Aorta (tissue), 5 donors: ENCODE results near the gene ZNF697. TPM values are rescaled to one million over a fixed set of nuclear protein-coding genes. Genes with fewer than 3 reads are reported as not detected.
"Not testable (repeated sequence)": the region's sequence is repeated elsewhere in the genome, so short reads cannot be mapped to it uniquely, and the experiment has no call there.

ENCODE experiments used
- ATAC-seq: fragments of 200-7000 bp; cut with Tn5 transposase; one replicate; pipeline ENCODE4 v1.9.1; 2022; ENCODE audit warnings: moderate library complexity; ENCODE audit not compliant: low FRiP score
- DNase-seq, 2 donors: peaks; one replicate each; pipeline ENCODE4 v3.0.0-alpha.2; 2020
- H3K27ac ChIP-seq, 2 donors: one replicate each; pipeline ENCODE4 v1.5.1; 2013; ENCODE audit warnings: low read length in 2 of 2, mild to moderate bottlenecking in 2 of 2, moderate library complexity in 2 of 2, control low read depth in 1 of 2, inconsistent platforms in 1 of 2, low read depth in 1 of 2
- H3K27me3 ChIP-seq, 2 donors: one replicate each; pipeline ENCODE4 v1.6.1; 2013; ENCODE audit warnings: control low read depth in 1 of 2, low read length in 1 of 2, mild to moderate bottlenecking in 1 of 2, moderate library complexity in 1 of 2; ENCODE audit not compliant: insufficient read depth in 2 of 2, control insufficient read depth in 1 of 2
- H3K36me3 ChIP-seq, 2 donors: one replicate each; pipeline ENCODE4 v1.6.1; 2013; ENCODE audit warnings: control low read depth in 1 of 2, low read length in 1 of 2, mild to moderate bottlenecking in 1 of 2; ENCODE audit not compliant: insufficient read depth in 2 of 2, control insufficient read depth in 1 of 2
- H3K4me1 ChIP-seq, 2 donors: one replicate each; pipeline ENCODE4 v1.6.1; 2013; ENCODE audit warnings: low read length in 2 of 2, control low read depth in 1 of 2, mild to moderate bottlenecking in 1 of 2, moderate library complexity in 1 of 2; ENCODE audit not compliant: insufficient read depth in 2 of 2, control insufficient read depth in 1 of 2
- H3K4me3 ChIP-seq, 2 donors: one replicate each; pipeline ENCODE4 v1.5.1; 2013; ENCODE audit warnings: low read length in 2 of 2, control low read depth in 1 of 2, mild to moderate bottlenecking in 1 of 2
- H3K9me3 ChIP-seq: one replicate; pipeline ENCODE4 v1.6.1; 2013; ENCODE audit warnings: mild to moderate bottlenecking, low read length; ENCODE audit not compliant: control insufficient read depth
- WGBS, 2 donors: extraction: QIAGEN DNeasy Blood & Tissue Kit; methylation state at CpG; one replicate each; pipeline ENCODE4 v1.1.7; 2013; 5-methylcytosine and 5-hydroxymethylcytosine counted together
- intact Hi-C, 2 donors: fragments of 100-400 bp; cut with DNase I; formaldehyde crosslinking; loops; one replicate each; pipeline versions ENCODE4 v1.14.2 to v1.15.0; 2022
- polyA plus RNA-seq, 2 donors: library from polyadenylated mRNA; stranded (reverse); fragments of 200-250 nt; gene quantifications; one replicate each; pipeline ENCODE4 v1.2.3, GENCODE V29; 2013
- total RNA-seq, 2 donors: library from RNA; stranded (reverse); fragmentation: NEBNext Ultra II Directional; extraction: Animal tissue kit (Norgen Biotek cat#: 25700); gene quantifications; one replicate each; pipeline ENCODE4 v1.2.1, GENCODE V29; 2021
- donor health status: healthy with polysubstance abuse.
- donor health status: Bipolar disorder and iron deficiency.
- donor health status: DM: no; HTN: no; CAD: no.
- donor health status: DM: no; HTN: no; CAD: no.
- donor health status: DM: yes; HTN: yes; CAD: no.

Gene ZNF697
- total and polyA plus RNA-seq, 4 donors = 0.63 to 6.0 (median 3.2) TPM

DNA sequence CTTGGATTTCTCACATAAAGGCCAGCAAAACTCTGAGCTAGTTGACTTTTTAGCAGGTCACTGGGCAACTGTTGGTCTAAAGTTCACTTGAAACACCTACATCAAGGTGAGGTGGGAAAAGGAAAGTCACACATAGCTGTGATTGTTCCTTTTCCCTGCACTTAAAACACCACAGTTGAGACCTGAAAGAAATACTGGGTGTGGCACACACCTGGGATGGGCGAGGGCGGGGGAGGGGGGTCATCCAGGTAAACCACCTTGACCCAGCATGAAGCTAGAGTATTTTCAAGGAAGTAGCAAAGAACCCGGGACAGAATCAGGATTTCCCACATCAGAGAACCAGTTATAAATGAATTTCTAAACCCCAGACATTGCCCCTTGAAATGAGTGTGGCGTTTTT, 26.4 kb downstream of the ZNF697 start:
- H3K36me3 ChIP-seq = peaks cover 0 to 8% of the 10 kb centered on the region in 2 donors
- no peak overlapping the region for H3K4me3 ChIP-seq
- no peaks in the 10 kb centered on the region for H3K27me3 ChIP-seq
- no peak overlapping the region for H3K27ac ChIP-seq
- intact Hi-C loops = no loop called here
- H3K9me3 ChIP-seq = no peaks in the 10 kb centered on the region
- WGBS, 2 donors = 85 to 89% methylated on average over 4 of the region's 4 CpGs
- peaks cover 0 to 3% of the 10 kb centered on the region in 2 donors for H3K4me1 ChIP-seq
- DNase-seq (no peak), ATAC-seq (no peak)

DNA sequence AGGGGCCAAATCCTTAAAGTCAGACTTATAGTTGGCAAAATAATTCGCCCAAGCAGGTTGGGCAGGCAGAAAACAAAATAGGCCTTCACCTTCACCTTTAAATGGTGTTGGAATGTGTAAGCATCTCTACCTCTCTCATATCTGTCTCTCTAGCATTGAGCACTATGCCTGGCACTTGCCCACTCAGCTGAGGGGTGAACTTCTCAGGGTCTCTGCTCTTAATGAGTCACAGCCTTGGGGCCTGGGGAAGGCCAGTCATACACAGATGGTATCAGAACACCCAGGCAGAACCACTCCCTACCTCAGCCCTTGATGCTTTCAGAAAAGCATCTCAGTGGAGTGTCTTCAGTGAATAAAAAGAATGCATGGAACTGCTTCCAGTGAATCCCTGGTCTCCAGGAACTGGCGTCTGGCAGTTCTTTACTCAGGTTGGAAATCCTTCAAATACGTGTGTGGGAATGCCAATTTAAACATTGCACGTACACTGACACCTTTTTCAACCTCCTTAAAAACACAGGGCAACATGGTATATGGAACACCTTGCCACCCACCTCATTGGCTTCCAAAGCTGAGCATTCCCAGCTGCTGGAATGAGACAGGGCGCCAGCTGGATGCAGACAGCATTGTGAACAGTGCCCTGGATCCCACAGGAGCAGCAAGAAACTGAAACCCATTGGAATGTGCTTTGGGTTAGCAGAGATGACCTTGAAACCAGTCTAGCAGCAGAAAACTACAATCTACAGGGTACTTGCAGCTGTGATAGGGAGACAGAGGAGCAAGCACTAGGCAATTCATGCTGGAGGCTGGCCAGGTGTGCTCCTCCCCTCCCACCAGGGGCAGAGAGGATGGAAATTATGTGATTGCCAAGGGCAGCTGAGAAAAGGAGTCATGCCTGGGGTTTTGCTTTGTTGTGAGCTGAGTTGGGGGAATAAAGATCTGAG, 30.0 kb downstream of the ZNF697 start:
- H3K36me3 ChIP-seq = peaks cover 0 to 5% of the 10 kb centered on the region in 2 donors
- no peaks in the 10 kb centered on the region for H3K27me3 ChIP-seq
- H3K27ac ChIP-seq = no peak overlapping the region
- no peak overlapping the region for H3K4me3 ChIP-seq
- DNase-seq (no peak), ATAC-seq (no peak)
- WGBS, 2 donors = 33 to 39% methylated on average over 5 of the region's 5 CpGs
- intact Hi-C loops = no loop called here
- H3K4me1 ChIP-seq = no peaks in the 10 kb centered on the region
- no peaks in the 10 kb centered on the region for H3K9me3 ChIP-seq

DNA sequence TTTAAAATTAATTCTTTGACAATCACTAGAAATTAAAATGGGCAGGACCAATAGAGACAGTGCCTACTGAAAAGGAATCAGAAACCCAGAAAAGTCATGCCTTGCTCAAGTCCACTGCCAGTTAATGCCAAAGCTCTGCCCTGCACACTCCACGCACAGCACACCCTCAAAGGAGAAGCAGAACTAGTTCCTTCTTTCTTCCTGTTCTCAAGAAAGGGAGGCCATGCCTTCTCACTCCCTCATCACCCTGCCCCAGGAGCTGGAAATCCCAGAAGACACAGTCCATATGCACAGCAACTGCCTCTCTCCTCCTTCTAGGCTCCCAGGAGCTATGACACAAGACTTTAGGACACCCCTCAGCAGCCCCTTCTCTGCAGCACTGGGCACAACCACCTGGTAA, 31.3 kb downstream of the ZNF697 start:
- H3K36me3 ChIP-seq, H3K9me3 ChIP-seq, DNase-seq, H3K27ac ChIP-seq, intact Hi-C loops, ATAC-seq, H3K4me3 ChIP-seq, H3K27me3 ChIP-seq, H3K4me1 ChIP-seq: not testable (repeated sequence)
- 94% methylated on average over 1 of the region's 1 CpG; no CpG with 5 or more reads in 1 of the 2 donors for WGBS, 2 donors

DNA sequence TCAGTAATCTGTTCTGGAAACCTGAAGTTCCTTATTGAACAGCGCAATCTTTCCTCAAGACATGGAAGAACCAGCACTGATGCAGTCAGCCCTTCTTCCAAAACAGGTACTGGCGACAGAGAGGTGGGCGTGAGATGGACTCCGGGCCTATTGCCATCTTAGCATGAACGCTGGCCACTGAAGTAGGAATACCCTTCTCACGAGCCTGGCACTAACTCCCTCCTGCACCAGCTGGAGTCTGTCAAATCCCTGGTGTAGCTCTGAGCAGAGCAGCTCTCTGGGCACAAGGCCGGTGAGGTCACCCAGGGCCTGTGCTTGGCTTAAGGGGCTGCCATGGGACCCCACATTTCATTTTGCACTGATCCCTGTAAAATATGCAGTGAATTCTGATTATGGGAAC, 33.0 kb downstream of the ZNF697 start:
- ATAC-seq, H3K4me3 ChIP-seq, H3K27me3 ChIP-seq, H3K9me3 ChIP-seq, H3K36me3 ChIP-seq, H3K27ac ChIP-seq, H3K4me1 ChIP-seq, intact Hi-C loops, DNase-seq: not testable (repeated sequence)
- WGBS, 2 donors = 14 to 22% methylated on average over 7 of the region's 7 CpGs

DNA sequence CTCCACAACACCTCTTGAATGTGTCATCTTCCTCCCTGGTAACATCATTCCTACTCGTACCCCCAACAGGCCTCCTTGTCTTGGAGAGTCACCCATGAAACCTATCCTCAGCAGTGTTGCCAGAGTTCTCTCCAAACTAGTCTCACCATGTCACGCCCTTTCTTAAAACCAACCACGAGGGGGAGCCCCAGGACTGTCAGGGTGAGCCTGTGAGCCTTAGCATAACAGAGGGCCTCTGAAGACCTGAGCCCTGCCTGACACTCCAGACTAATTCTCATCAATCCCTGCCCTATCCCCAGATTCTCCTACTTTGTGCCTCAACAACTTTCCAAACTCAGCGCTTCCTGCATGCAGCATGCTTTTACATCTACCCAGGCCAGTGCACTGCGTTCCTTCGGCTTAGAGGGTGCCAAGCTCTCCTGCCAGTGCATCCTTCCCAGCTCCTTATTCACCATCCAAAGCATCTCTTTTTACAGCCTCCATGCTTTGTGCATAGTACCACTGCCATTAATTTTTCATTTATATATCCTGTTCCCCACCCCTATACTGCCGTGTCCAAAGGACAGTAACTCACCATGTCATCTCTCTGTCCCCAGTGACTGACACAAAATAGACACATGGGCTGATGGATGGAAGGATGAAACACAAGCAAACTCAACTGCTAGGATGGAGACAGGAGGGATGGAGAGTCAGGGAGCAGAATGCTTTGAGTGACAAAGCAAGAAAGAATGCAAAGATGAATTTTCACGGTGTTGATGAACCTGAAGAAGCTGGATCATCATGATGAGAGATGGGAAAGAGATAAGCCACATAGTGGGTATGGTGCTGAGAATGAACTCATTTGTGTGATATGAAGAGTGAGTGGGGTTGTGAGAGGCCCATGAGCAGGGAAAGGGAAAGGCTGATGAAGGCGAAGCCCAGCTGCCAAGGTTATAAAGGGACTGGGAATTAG, 34.0 kb downstream of the ZNF697 start:
- H3K4me3 ChIP-seq = no peak overlapping the region
- 23 to 36% methylated on average over 9 of the region's 9 CpGs for WGBS, 2 donors
- ATAC-seq (peak; percentile 90), DNase-seq (peak; percentile 86 to 91)
- intact Hi-C loops = loop anchor here (1.0 to 2.0 kb wide), 2 partner anchors 49 kb away; no protein-coding TSS in a partner anchor
- H3K36me3 ChIP-seq = no peaks in the 10 kb centered on the region
- no peak overlapping the region for H3K27ac ChIP-seq
- no peaks in the 10 kb centered on the region for H3K4me1 ChIP-seq
- H3K9me3 ChIP-seq = no peaks in the 10 kb centered on the region
- no peaks in the 10 kb centered on the region for H3K27me3 ChIP-seq

DNA sequence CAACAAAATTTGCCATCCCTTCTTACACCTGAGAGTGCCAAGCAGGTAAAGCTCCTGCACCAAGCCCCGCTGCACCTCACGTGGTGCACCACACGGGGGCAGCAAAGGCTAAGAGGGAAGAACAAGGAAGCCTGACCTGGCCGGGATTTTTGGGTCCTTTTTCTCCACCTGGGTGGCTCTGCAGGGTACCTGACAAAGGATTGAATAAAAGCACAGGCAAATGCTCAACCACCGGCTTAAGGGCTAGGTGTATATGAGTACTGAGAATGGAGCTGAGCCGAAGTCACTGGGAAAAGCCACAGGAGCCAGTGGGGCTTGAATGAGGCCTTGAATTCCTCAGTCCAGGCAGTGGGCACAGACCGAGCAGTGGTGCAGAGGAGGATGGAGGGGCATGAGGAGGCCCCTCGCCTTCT, 36.4 kb downstream of the ZNF697 start:
- H3K27ac ChIP-seq = no peak overlapping the region
- no peaks in the 10 kb centered on the region for H3K36me3 ChIP-seq
- no peaks in the 10 kb centered on the region for H3K9me3 ChIP-seq
- peak; percentile 71 for ATAC-seq
- no peak overlapping the region for H3K4me3 ChIP-seq
- peak; percentile 65 to 88 for DNase-seq
- intact Hi-C loops = loop anchor here in 1 of 2 donors (2.0 kb wide), 1 partner anchor 51 kb away; no protein-coding TSS in a partner anchor
- H3K4me1 ChIP-seq = no peaks in the 10 kb centered on the region
- 20 to 26% methylated on average over 8 of the region's 8 CpGs for WGBS, 2 donors
- H3K27me3 ChIP-seq = no peaks in the 10 kb centered on the region

DNA sequence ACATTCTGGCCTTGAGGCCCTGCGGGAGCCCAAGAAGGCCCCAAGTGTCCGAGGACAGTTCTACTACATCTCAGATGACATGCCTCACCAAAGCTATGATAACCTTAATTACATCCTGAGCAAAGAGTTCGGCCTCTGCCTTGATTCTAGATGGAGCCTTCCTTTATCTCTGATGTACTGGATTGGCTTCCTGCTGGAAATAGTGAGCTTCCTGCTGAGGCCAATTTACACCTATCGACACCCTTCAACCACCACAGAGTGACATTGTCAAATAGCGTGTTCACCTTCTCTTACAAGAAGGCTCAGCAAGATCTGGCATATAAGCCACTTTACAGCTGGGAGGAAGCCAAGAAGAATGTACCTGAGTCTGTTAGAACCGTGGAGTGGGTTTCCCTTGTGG, 39.2 kb downstream of the ZNF697 start:
- H3K27me3 ChIP-seq, ATAC-seq, H3K27ac ChIP-seq, H3K4me3 ChIP-seq, H3K36me3 ChIP-seq, H3K9me3 ChIP-seq, H3K4me1 ChIP-seq, intact Hi-C loops, DNase-seq: not testable (repeated sequence)
- 86 to 89% methylated on average over 6 of the region's 6 CpGs for WGBS, 2 donors

DNA sequence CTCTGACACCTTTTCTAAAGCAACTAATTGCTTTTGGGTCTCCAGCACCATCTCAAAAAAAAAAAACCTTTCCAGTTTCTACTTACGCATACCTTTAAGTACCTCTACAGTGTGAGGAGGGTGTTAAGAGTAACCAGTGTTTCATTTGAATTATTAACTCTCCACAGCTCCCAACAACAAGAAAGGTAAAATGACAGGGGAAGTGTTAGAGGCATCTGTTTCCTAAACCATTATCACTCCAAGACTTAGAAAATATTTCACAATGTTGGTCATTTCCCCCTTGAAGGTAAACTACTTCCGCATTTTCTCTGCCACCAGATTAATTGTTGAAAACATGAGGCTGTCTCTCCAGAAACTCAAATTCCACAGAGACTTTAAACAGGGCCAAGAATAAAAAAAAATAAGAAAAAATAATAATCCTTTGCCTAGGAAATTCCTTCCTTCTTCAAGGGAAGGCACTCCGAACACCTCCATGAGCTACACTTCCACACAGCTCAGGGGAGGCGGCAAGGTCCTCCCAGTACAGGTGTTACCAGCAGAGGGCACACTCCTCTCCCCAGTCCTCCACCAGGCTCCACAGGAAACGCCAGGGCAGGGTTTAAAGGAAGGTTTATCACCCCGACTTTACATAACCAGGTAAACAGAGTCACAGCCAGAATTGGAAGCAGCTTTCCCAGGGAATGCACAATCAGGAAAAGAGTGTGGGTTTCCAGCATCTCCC, 40.8 kb downstream of the ZNF697 start:
- ATAC-seq, intact Hi-C loops, H3K4me3 ChIP-seq: not testable (repeated sequence)

More for the DNA sequence above, 40.8 kb downstream of the ZNF697 start:
- H3K4me1 ChIP-seq, H3K27ac ChIP-seq, H3K27me3 ChIP-seq, DNase-seq, H3K36me3 ChIP-seq, H3K9me3 ChIP-seq: not testable (repeated sequence)
- 56 to 74% methylated on average over 3 to 4 of the region's 6 CpGs for WGBS, 2 donors
